DMS114 treated with DMSO at 0.1 percent for 48 hours (cell line): ENCODE results near the gene ITGA8.

Source experiments
- DNase-seq: peaks from one replicate; lab custom pipeline; 2025; ENCODE audit not compliant: unreplicated experiment; lab: John Stamatoyannopoulos, UW

ITGA8 gene

DNA sequence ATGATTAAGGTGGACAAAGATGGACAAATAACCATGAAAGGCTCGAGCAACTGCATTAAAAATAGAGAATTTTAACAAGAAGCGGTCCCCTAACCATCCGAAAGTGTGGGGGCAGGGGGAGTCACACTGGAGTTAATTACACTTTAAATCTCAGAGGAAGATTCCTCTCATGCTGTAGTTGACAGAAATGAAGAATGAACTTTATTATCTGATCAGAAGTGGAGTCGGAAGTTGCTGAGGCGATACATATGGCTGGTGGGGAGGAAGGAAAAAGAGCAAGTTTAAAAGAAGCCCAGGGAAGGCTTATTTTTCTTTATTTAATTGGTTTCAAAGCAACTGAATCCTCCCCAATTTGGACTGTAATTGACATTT, 246.3 kb downstream of the ITGA8 start:
- no peak for DNase-seq

DNA sequence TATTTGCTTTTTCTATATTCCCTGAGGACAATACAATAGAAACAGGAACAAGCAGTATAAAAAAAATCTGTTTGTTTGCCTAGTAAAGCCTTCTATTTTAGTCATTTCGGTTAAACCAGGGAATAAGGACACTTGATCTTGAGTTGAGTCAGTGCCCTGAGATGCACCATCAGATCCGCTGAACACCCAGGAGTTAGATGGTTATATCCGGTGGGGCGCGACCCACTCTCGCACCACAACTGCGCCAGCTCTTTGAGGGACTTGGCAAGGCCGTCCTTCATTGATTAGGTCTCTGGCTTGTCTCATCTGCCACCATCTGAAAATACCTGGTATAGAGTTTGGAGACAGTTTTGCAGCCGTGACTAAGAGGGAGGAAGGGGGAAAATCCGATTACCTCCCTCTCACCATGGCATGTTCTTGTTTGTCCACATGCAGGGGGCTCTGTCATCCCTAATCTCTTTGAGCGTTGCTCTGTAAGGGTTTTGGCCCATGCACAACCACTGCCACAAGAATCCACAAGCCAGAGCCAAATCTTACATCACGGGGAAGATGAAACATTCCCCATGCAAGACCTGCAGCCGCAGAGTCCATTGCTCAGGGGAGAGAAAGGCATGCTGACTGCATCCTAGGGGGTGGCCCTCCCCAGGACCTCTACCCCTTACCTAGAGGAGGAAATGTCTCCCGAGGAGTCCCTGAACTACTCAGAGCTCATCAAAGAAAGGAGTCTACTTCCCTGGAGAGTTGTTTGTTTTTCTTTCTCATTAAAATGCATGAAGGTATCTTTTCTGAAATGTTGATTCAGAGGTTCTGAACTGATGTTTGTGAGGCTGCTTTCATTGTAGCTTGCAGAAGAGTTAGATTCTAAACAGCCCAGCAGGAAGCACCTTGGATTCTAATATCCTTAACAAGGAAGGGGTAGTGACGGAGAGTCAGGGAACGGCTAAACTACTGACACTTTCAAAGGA, 247.0 kb downstream of the ITGA8 start:
- DNase-seq, result no peak

DNA sequence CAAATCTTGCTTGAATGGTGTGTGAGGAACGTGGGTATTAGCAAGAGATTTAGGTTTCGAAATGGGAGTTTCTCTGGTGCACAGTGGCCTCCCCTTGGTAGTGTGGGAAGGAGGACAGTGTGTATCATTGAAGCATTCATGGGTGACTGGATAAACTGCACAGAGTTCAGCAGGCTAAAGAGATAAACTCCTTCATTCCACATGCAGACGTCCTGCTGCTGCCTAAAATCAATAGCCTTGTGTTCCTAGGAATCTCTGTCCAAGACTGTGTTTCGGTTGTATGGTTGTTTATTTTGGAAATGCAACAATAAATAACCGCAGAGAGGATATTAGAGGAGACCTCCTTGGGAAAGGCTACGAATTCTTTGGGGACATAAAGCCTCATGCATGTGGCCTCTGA, 247.7 kb downstream of the ITGA8 start:
- DNase-seq, result no peak

DNA sequence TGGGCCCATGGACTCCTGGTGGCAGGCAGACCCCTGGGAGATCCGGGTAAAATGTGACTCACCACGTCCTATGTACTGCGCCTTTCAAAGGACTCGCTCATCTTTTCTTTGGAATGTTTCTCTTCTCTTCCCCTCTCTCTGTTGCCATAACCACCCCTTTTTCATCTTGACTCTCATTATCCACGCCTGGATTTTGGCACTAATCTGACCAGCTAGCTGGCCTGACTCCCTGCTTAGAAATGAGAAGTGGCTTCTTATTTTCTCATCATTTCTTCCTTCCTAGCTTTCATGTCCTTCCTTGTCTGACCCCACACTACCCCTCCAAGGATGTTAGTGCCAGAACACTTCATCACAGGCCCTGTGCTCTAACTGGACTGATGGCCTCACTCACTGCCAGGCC, 250.6 kb downstream of the ITGA8 start:
- no peak for DNase-seq

DNA sequence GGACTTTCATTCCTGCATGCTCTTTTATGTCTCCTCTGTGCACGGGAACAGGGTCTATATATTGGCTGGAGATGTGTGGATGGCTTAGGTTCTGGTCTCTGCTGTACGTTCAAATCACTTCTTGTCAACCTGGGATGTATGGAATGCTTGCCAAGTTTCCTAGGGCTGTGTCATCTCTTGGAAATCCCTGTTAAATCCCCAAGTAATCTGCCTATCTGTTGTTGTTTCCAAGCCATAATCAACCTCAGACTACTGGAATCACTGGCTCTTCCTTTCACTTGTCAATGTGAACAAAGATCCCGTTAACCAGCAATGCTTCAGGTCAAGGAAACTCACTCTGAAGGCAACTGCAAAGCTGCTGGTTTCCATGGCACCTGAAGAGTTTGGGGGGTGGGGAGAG, 255.3 kb downstream of the ITGA8 start:
- DNase-seq, result no peak
